WERI-Rb-1 (cell line): Measurements from ENCODE around the gene TP53I13.

Experiments
- DNase-seq: peaks from one replicate; pipeline ENCODE4 v3.0.0-alpha.2; 2020
- H3K27ac ChIP-seq: fragments of 250-450 bp; sonication (Bioruptor Pico); 2 replicates; pipeline ENCODE4 v1.5.1; 2020; ENCODE audit warnings: mild to moderate bottlenecking, moderate library complexity
- H3K27me3 ChIP-seq: fragments of 250-450 bp; sonication (Bioruptor Pico); 2 replicates; pipeline ENCODE4 v1.5.1; 2021; ENCODE audit warnings: mild to moderate bottlenecking, low read depth, moderate library complexity; ENCODE audit not compliant: insufficient read depth, severe bottlenecking
- H3K36me3 ChIP-seq: fragments of 250-450 bp; sonication (Bioruptor Pico); 2 replicates; pipeline ENCODE4 v1.5.1; 2020; ENCODE audit warnings: mild to moderate bottlenecking, moderate library complexity
- H3K4me3 ChIP-seq: 2 replicates; pipeline ENCODE4 v1.5.1; 2011; ENCODE audit warnings: low read depth, mild to moderate bottlenecking, control low read depth, low read length
- H3K9me3 ChIP-seq: fragments of 250-450 bp; sonication (Bioruptor Pico); 2 replicates; pipeline ENCODE4 v1.5.1; 2021; ENCODE audit warnings: mild to moderate bottlenecking, moderate library complexity; ENCODE audit not compliant: severe bottlenecking
- TF ChIP-seq, protein P1 (sequence below): IDR thresholded peaks from 2 replicates; pipeline ENCODE4 v1.5.1; 2011; ENCODE audit warnings: low read depth, mild to moderate bottlenecking, control low read depth, inconsistent platforms, low read length

The TP53I13 gene

GRCh38 chr17:29577001-29577370 is 8.5 kb downstream of the TP53I13 start:
- peaks cover 80% of the 10 kb centered on the region for H3K36me3 ChIP-seq
- TF ChIP-seq, protein P1, sequence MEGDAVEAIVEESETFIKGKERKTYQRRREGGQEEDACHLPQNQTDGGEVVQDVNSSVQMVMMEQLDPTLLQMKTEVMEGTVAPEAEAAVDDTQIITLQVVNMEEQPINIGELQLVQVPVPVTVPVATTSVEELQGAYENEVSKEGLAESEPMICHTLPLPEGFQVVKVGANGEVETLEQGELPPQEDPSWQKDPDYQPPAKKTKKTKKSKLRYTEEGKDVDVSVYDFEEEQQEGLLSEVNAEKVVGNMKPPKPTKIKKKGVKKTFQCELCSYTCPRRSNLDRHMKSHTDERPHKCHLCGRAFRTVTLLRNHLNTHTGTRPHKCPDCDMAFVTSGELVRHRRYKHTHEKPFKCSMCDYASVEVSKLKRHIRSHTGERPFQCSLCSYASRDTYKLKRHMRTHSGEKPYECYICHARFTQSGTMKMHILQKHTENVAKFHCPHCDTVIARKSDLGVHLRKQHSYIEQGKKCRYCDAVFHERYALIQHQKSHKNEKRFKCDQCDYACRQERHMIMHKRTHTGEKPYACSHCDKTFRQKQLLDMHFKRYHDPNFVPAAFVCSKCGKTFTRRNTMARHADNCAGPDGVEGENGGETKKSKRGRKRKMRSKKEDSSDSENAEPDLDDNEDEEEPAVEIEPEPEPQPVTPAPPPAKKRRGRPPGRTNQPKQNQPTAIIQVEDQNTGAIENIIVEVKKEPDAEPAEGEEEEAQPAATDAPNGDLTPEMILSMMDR, result no peak
- H3K4me3 ChIP-seq, result no peak overlapping the region
- H3K27me3 ChIP-seq, result no peaks in the 10 kb centered on the region
- no peaks in the 10 kb centered on the region for H3K9me3 ChIP-seq
- H3K27ac ChIP-seq, result no peak overlapping the region
- DNase-seq, result no peak

DNA sequence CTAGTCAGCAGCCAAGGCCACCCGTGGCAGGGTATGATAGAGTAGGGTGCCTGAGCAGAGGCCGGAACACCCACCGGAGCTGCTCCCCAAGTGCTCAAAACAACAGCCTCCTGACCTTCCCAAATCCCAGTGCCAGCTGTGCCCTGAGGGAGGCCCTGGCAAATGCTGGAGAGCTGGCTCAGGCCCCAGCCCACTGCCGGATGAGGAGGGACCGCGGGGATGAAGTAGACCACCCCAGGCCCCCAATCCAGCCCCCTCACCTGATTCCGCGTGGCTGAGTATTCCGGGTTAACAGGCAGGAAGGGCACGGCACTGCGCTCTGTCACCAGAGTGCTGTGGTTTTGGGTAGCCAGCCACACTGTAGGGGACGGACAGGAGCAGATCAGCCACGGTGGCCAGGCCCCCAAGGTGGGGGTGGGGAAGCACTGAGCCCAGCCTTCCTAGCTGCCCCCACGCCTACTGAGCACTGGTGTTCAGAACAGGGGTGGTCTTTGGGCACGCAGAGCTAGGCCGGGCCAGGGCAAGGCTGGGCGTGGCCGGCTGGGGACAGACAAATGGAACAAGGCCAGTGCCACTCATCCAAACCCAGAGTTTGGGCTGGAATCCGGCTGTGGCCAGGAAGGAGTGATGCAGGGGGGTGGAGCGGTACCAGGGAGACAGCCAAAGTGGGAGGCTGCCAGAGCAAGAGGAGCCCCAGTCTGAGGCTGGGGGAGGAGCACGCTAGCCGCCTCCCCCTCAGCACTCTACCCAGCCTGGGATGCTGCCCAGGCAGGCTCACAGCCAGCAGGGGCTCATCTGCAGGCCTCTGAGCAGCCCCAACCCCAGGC is 9.1 kb downstream of the TP53I13 start:
- no peaks in the 10 kb centered on the region for H3K27me3 ChIP-seq
- DNase-seq, result no peak
- no peak overlapping the region for H3K4me3 ChIP-seq
- H3K9me3 ChIP-seq, result no peaks in the 10 kb centered on the region
- no peak overlapping the region for H3K27ac ChIP-seq
- TF ChIP-seq, protein P1, result no peak
- peaks cover 82% of the 10 kb centered on the region for H3K36me3 ChIP-seq

GRCh38 chr17:29578626-29579485 is 10.4 kb downstream of the TP53I13 start:
- Histone ChIP-seq H3K27me3 (no peaks in the 10 kb centered on the region), H3K9me3 (no peaks in the 10 kb centered on the region), H3K4me3 (no peak overlapping the region), H3K36me3 (peaks cover 83% of the 10 kb centered on the region), H3K27ac (no peak overlapping the region)
- TF ChIP-seq, protein P1, result no peak
- DNase-seq, result no peak

DNA sequence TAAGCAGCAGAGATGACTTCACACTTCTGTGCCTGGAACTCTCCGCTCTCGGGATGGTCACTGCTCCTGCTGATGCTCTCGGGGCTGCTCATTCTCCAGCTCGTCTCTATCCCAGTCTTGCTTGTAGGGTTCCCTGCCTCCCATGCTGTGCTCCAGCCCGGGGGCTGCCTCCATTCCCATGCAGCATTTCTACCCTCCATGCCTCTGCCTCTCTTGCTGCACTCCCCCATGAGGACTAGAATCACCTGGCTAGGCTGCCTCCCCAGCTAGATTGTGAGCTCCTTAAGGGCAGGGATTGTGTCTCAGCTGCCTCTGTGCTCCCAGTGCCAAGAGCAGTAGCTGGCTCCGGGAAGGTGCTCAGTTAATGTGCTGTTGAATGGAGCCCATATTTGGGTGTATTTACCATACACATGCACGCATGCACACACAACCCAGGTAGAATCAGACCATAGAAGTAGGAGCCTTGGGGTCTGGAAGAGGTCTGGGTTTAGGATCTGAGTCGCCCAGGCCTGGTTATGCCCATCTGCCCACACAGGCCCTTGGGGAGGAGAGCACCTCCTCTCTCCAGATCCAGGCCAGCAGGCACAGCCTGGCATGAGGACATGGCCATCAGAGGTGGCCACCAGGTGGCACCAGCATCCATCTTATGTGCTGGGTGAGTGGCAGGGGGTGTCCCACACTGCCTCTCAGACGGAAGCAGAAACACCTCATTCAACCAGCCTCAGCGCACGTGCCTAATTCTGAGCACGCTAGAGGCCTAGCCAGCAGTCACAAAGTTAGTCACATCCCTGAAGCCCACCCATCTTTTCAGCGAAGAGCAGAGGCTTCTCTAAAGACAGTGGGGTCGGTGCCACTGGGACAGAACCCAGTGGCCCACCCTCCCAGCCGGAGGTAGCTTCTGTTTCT is 11.6 kb downstream of the TP53I13 start:
- Histone ChIP-seq H3K36me3 (peaks cover 72% of the 10 kb centered on the region), H3K27ac (no peak overlapping the region), H3K27me3 (no peaks in the 10 kb centered on the region), H3K4me3 (no peak overlapping the region), H3K9me3 (no peaks in the 10 kb centered on the region)
- TF ChIP-seq, protein P1, result peak; percentile 96
- DNase-seq, result peak; percentile 83

DNA sequence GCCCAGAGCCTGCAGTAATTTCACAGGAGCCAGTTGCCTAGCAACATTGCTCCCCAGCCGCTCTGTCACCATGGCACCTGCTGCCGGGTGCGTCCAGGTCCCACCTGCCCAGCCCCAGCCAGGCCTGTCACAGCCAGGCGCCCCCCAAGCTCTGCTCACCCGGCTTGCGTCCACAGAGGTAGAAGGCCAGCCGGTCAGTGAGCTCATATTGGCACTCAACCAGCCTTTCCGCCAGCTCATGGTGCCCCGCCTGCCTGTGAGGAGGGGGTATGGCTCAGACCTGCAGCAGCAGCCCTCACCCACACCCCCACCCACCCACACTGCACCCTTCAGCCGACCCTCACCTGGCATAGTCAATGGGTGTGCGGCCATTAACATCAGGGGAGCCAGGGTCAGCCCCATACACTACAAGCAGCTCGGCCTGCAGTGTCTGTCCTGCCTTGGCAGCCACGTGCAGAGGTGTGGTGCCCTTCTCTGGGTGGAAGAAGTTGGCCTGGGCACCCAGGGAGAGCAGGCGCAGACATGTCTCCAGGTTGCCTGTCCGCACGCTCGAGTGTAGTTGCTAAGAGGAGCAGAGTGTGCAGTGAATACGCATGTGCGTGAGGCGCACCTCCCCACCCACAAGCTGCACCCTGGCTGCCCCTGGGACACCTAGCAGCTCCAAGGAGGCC is 13.2 kb downstream of the TP53I13 start:
- TF ChIP-seq, protein P1, result no peak
- no peak overlapping the region for H3K27ac ChIP-seq
- no peaks in the 10 kb centered on the region for H3K9me3 ChIP-seq
- H3K36me3 ChIP-seq, result peaks cover 57% of the 10 kb centered on the region
- DNase-seq, result no peak
- no peaks in the 10 kb centered on the region for H3K27me3 ChIP-seq
- no peak overlapping the region for H3K4me3 ChIP-seq
